Neural progenitor cell (in vitro differentiated cells): ENCODE measurements around the gene PIP4K2A.

Experiments used
- CTCF ChIP-seq: fragments of 200-600 bp; sonication (generic); IDR thresholded peaks from 2 replicates; pipeline ENCODE4 v1.5.1; 2017; ENCODE audit warnings: antibody characterized with exemption, mild to moderate bottlenecking
- EZH2phosphoT487 ChIP-seq: fragments of 200-600 bp; sonication (generic); IDR thresholded peaks from 2 replicates; pipeline ENCODE4 v1.6.1; 2017; ENCODE audit warnings: antibody characterized with exemption

DNA sequence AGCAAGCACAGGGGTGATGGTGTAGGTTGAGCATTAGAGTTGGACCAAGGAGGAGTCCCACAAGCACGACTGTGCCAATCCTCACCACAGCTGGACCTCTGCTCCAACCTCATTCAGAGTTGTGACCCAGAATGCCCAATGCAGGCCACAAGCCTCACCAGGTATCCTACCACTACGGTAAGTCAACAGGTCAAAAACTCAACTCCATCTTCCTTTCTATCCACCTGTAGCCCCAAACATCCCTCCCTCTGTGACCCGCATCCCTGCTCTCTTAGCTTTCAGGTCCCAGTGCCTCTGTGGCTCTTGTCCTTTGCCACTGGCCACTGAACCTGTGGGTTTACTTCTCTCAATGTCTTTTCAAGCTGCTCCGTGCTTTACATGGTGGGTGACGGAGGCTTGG lies 112.8 kb downstream of the PIP4K2A start:
- TF ChIP-seq EZH2phosphoT487 (no peak), CTCF (no peak)
